IMR-90 (cell line): ENCODE results near the gene PRSS12. TPM values are rescaled to one million over a fixed set of nuclear protein-coding genes. Genes with fewer than 3 reads are reported as not detected.
A peak's percentile ranks its signal among the peaks of the same experiment; 100 is the strongest.

ENCODE experiments used
- ATAC-seq: fragments of 200-7000 bp; cut with Tn5 transposase; 2 replicates; pipeline ENCODE4 v1.9.1; 2020; ENCODE audit warnings: low read depth, mild to moderate bottlenecking, moderate library complexity
- BruUV-seq: library from RNA; stranded (reverse); fragments of 400-500 nt; replicated peaks from 2 replicates; lab custom pipeline; 2021; lab: Mats Ljungman, UMichigan
- CTCF ChIA-PET: fragments of 300-600 bp; formaldehyde crosslinking; extraction: SDS; loops from one replicate; lab custom pipeline; 2021; ENCODE audit warnings: antibody characterized with exemption; lab: Yijun Ruan, JAX
- POLR2A ChIA-PET: fragments of 300-600 bp; sonication (Branson Sonifier 250); formaldehyde crosslinking; loops from one replicate; lab custom pipeline; 2022; ENCODE audit warnings: antibody characterized with exemption; ENCODE audit not compliant: unreplicated experiment; lab: Charles Lee
- DNase-seq: peaks from one replicate; pipeline ENCODE4 v3.0.0; 2013
- H2AFZ ChIP-seq: replicated peaks from 2 replicates; pipeline ENCODE3; 2013; ENCODE audit warnings: low read length, mild to moderate bottlenecking; ENCODE audit not compliant: poor library complexity
- H2AK5ac ChIP-seq: 2 replicates; pipeline ENCODE4 v1.6.1; 2013; ENCODE audit warnings: low read depth, low read length, inconsistent platforms
- H2AK9ac ChIP-seq: replicated peaks from 2 replicates; pipeline ENCODE3; 2013; ENCODE audit warnings: mild to moderate bottlenecking, low read depth, low read length, moderate library complexity; ENCODE audit not compliant: poor library complexity
- H2BK120ac ChIP-seq: 2 replicates; pipeline ENCODE4 v1.6.1; 2013; ENCODE audit warnings: low read depth, low read length, inconsistent platforms
- H2BK15ac ChIP-seq: 3 replicates; pipeline ENCODE4 v1.6.1; 2013; ENCODE audit warnings: low read depth, low read length, inconsistent platforms
- H2BK20ac ChIP-seq: 2 replicates; pipeline ENCODE4 v1.6.1; 2013; ENCODE audit warnings: low read depth, mild to moderate bottlenecking, inconsistent platforms, low read length, moderate library complexity
- H2BK5ac ChIP-seq: 2 replicates; pipeline ENCODE4 v1.6.1; 2013; ENCODE audit warnings: mild to moderate bottlenecking, low read depth, low read length, inconsistent platforms; ENCODE audit not compliant: poor library complexity, severe bottlenecking
- H3K14ac ChIP-seq: replicated peaks from 2 replicates; pipeline ENCODE4 v1.6.1; 2013; ENCODE audit warnings: low read depth, low read length, inconsistent platforms
- H3K18ac ChIP-seq: 2 replicates; pipeline ENCODE4 v1.6.1; 2013; ENCODE audit warnings: low read depth, low read length, control low read depth
- H3K23ac ChIP-seq: 2 replicates; pipeline ENCODE4 v1.6.1; 2013; ENCODE audit warnings: low read depth, low read length, inconsistent platforms
- H3K27ac ChIP-seq: 2 replicates; pipeline ENCODE4 v1.5.1; 2013; ENCODE audit warnings: mild to moderate bottlenecking, control low read depth, low read length; ENCODE audit not compliant: insufficient read depth
- H3K27me3 ChIP-seq: 2 replicates; pipeline ENCODE4 v1.6.1; 2013; ENCODE audit warnings: low read length; ENCODE audit not compliant: control insufficient read depth, insufficient read depth
- H3K36me3 ChIP-seq: 2 replicates; pipeline ENCODE4 v1.6.1; 2013; ENCODE audit warnings: low read length, mixed read lengths; ENCODE audit not compliant: control insufficient read depth, insufficient read depth
- H3K4ac ChIP-seq: 2 replicates; pipeline ENCODE4 v1.6.1; 2013; ENCODE audit warnings: low read depth, low read length, inconsistent platforms
- H3K4me1 ChIP-seq: 2 replicates; pipeline ENCODE4 v1.6.1; 2013; ENCODE audit warnings: low read length, mixed read lengths; ENCODE audit not compliant: control insufficient read depth, insufficient read depth
- H3K4me2 ChIP-seq: 2 replicates; pipeline ENCODE4 v1.6.1; 2013; ENCODE audit warnings: low read depth, mild to moderate bottlenecking, control low read depth, low read length, moderate library complexity
- H3K4me3 ChIP-seq: 2 replicates; pipeline ENCODE4 v1.5.1; 2013; ENCODE audit warnings: low read depth, mild to moderate bottlenecking, control low read depth, low read length, moderate library complexity; ENCODE audit not compliant: insufficient read depth
- H3K56ac ChIP-seq: 2 replicates; pipeline ENCODE4 v1.6.1; 2013; ENCODE audit warnings: low read length, inconsistent platforms; ENCODE audit not compliant: insufficient read depth; ENCODE audit errors: extremely low read depth
- H3K79me1 ChIP-seq, 2 experiments: 2 replicates each; pipeline ENCODE4 v1.6.1; 2013; ENCODE audit warnings: low read length in 2 of 2, inconsistent platforms in 1 of 2, low read depth in 1 of 2
- H3K9ac ChIP-seq: 2 replicates; pipeline ENCODE4 v1.6.1; 2013; ENCODE audit warnings: low read depth, low read length, control low read depth
- H3K9me1 ChIP-seq: 2 replicates; pipeline ENCODE4 v1.6.1; 2013; ENCODE audit warnings: low read length, inconsistent platforms; ENCODE audit not compliant: insufficient read depth
- H3K9me3 ChIP-seq: 2 replicates; pipeline ENCODE4 v1.6.1; 2013; ENCODE audit warnings: low read length; ENCODE audit not compliant: control insufficient read depth, insufficient read depth
- H4K20me1 ChIP-seq: 2 replicates; pipeline ENCODE4 v1.6.1; 2013; ENCODE audit warnings: low read length, inconsistent platforms; ENCODE audit not compliant: insufficient read depth
- H4K5ac ChIP-seq: 2 replicates; pipeline ENCODE4 v1.6.1; 2013; ENCODE audit warnings: mild to moderate bottlenecking, low read depth, low read length, control low read depth
- H4K8ac ChIP-seq, 2 experiments: 2 replicates each; pipeline ENCODE4 v1.6.1; 2013; ENCODE audit warnings: low read depth in 2 of 2, low read length in 2 of 2, control low read depth in 1 of 2, inconsistent platforms in 1 of 2
- H4K91ac ChIP-seq: 2 replicates; pipeline ENCODE4 v1.6.1; 2013; ENCODE audit warnings: low read depth, low read length, inconsistent platforms; ENCODE audit not compliant: insufficient read depth
- CEBPB ChIP-seq: IDR thresholded peaks from 2 replicates; pipeline ENCODE4 v1.6.1; 2012; ENCODE audit warnings: low read depth, low read length, improper control_type of control experiment
- CHD1 ChIP-seq: IDR thresholded peaks from 2 replicates; pipeline ENCODE4 v1.6.1; 2012; ENCODE audit warnings: low read depth, low read length, improper control_type of control experiment
- CTCF ChIP-seq: conservative IDR thresholded peaks from 2 replicates; pipeline ENCODE4 v1.5.1; 2012; ENCODE audit warnings: mild to moderate bottlenecking, low read depth, low read length, improper control_type of control experiment
- ELK1 ChIP-seq: fragments of 150-350 bp; IDR thresholded peaks from 2 replicates; pipeline ENCODE4 v1.6.1; 2016; ENCODE audit warnings: low read depth, mild to moderate bottlenecking, low read length, moderate library complexity, borderline replicate concordance
- FOS ChIP-seq: fragments of 150-350 bp; IDR thresholded peaks from 2 replicates; pipeline ENCODE4 v1.6.1; 2016; ENCODE audit warnings: low read depth, low read length
- MAFK ChIP-seq: IDR thresholded peaks from 2 replicates; pipeline ENCODE4 v1.6.1; 2012; ENCODE audit warnings: low read depth, low read length, improper control_type of control experiment
- MXI1 ChIP-seq: IDR thresholded peaks from 2 replicates; pipeline ENCODE4 v1.6.1; 2012; ENCODE audit warnings: low read depth, mild to moderate bottlenecking, low read length, moderate library complexity, borderline replicate concordance
- NFE2L2 ChIP-seq: fragments of 150-350 bp; IDR thresholded peaks from 2 replicates; pipeline ENCODE4 v1.6.1; 2016; ENCODE audit warnings: low read depth, mild to moderate bottlenecking, low read length
- POLR2A ChIP-seq: IDR thresholded peaks from 2 replicates; pipeline ENCODE4 v1.6.1; 2012; ENCODE audit warnings: mild to moderate bottlenecking, low read depth, low read length
- RAD21 ChIP-seq: IDR thresholded peaks from 2 replicates; pipeline ENCODE4 v1.6.1; 2012; ENCODE audit warnings: low read length, improper control_type of control experiment
- RCOR1 ChIP-seq: IDR thresholded peaks from 2 replicates; pipeline ENCODE4 v1.6.1; 2012; ENCODE audit warnings: mild to moderate bottlenecking, low read length, improper control_type of control experiment; ENCODE audit not compliant: insufficient replicate concordance
- RFX5 ChIP-seq: IDR thresholded peaks from 2 replicates; pipeline ENCODE4 v1.8.0; 2012; ENCODE audit warnings: low read depth, mild to moderate bottlenecking, low read length, moderate library complexity
- SMC3 ChIP-seq: fragments of 150-350 bp; IDR thresholded peaks from 2 replicates; pipeline ENCODE4 v1.6.1; 2016; ENCODE audit warnings: low read depth, mild to moderate bottlenecking, antibody characterized with exemption, low read length, moderate library complexity
- USF2 ChIP-seq: fragments of 150-350 bp; IDR thresholded peaks from 2 replicates; pipeline ENCODE4 v1.6.1; 2017; ENCODE audit warnings: mild to moderate bottlenecking, antibody characterized with exemption, low read length, low read depth
- WGBS, 2 experiments: methylation state at CpG; one replicate each; pipeline versions ENCODE4 v1.1.5 to v1.1.7; 2013; ENCODE audit warnings: missing lambda C conversion rate in 2 of 2; ENCODE audit not compliant: insufficient read length in 1 of 2; ENCODE audit errors: extremely low coverage in 2 of 2; 5-methylcytosine and 5-hydroxymethylcytosine counted together
- dilution Hi-C: fragments of 300-500 bp; cut with HindIII; formaldehyde crosslinking; loops from one replicate; pipeline ENCODE4 v1.14.3; 2018; ENCODE audit warnings: low sequenced_read_pairs; ENCODE audit not compliant: unreplicated experiment
- in situ Hi-C: fragments of 300-500 bp; cut with MboI; formaldehyde crosslinking; loops from 3 replicates; pipeline ENCODE4 v1.14.3; 2019; ENCODE audit warnings: low sequenced_read_pairs, inconsistent platforms, mixed read lengths
- intact Hi-C: fragments of 100-400 bp; cut with micrococcal nuclease; formaldehyde crosslinking; loops from 2 replicates; pipeline ENCODE4 v1.10.0; 2022
- polyA plus RNA-seq, 3 experiments: library from polyadenylated mRNA; depleted of rRNA; stranded (reverse); fragments of >200 nt; gene quantifications; 2 replicates each; pipeline ENCODE4 v1.2.3, GENCODE V29; 2012; ENCODE audit warnings: low replicate concordance in 1 of 3
- total RNA-seq: library from RNA; depleted of rRNA; stranded (reverse); fragments of >200 nt; gene quantifications from 2 replicates; pipeline ENCODE4 v1.2.3, GENCODE V29; 2012

The PRSS12 gene
- total and polyA plus RNA-seq, 2 of the 4 experiments (the other 2 are of a cell fraction), result 51.1 to 71.5 TPM

DNA sequence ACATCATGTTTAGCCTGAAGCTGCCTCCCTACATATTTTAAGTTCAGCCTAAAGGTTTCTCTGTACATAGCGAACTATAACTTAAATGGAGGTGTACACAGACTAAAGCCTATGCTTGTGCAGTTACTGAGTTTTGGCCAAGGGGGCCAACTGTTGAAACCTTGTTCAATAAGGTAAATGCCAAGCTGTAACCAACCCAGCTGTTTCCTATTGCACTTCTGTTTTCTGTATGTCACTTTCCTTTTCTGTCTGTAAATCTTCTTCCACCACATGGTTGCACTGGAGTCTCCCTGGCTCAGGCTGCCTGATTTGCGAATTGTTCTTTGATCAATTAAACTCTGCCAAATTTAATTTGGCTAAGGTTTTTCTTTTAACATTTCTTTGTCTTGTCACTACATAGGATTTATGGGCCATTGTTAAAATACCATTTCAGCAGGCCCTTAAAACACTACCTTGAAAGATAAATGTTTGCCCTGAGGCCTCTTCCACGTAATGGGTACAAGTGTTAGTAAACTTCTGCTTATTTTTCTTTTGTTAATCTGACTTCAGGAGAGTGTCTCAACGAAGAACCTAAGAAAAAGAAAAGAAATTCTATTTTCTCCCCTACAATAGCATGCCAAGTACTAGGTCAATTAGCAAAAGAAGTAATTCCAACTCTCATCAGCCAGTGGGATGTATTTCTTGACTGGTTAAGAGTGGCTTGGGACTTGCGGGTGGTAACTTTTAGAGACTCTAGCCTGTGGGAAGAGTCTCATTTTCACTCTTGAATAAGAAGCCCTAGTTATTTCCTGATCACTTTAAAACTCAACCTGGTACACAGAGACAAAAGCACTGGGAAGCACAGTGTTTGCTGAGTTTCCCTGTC is 45.7 kb upstream of the PRSS12 start:
- Histone ChIP-seq H4K91ac (0 out of 2 replicates have a peak overlapping the region, but pooled peaks have one; percentile 3), H2BK120ac (peak overlapping the region; percentile 99), H3K4me1 (peaks cover 18% of the 10 kb centered on the region), H3K79me1 (no peaks in the 10 kb centered on the region), H4K8ac (peak overlapping the region; percentile 37 to 92; a peak in 3 of 4 replicates), H4K20me1 (no peaks in the 10 kb centered on the region), H3K4me3 (no peak overlapping the region), H3K23ac (no peak overlapping the region), H2AK5ac (peak overlapping the region; percentile 1; the same call in 1 of the 2 replicates), H3K27me3 (no peaks in the 10 kb centered on the region), H3K14ac (no peak overlapping the region), H3K4ac (peak overlapping the region; percentile 94), H3K18ac (peak overlapping the region; percentile 100), H3K4me2 (no peak overlapping the region), H4K5ac (peak overlapping the region; percentile 100), H2BK20ac (peak overlapping the region; percentile 99; the same call in 1 of the 2 replicates), H3K36me3 (no peaks in the 10 kb centered on the region), H3K9ac (no peak overlapping the region), H2BK15ac (peak overlapping the region; percentile 51; the same call in 1 of the 3 replicates), H3K9me3 (no peaks in the 10 kb centered on the region), H3K27ac (peak overlapping the region; percentile 100; the same call in 1 of the 2 replicates), H3K9me1 (no peaks in the 10 kb centered on the region), H2AFZ (no peak overlapping the region), H2BK5ac (peak overlapping the region; percentile 98), H2AK9ac (no peak overlapping the region), H3K56ac (no peak overlapping the region)
- ChIA-PET CTCF (interaction anchor here (1.2 kb wide), 1 partner anchor 47 kb away, joined by 3 read pairs; no protein-coding TSS in a partner anchor), POLR2A (no interaction called here)
- BruUV-seq, result no TSS peak
- dilution Hi-C loops, result no loop called here
- intact Hi-C loops, result loop anchor here (1.0 kb wide), 1 partner anchor 9 kb away; no protein-coding TSS in a partner anchor
- ATAC-seq (no peak), DNase-seq (no peak)
- no CpG with 5 or more reads among the region's 5 CpGs for WGBS, 2 experiments
- in situ Hi-C loops, result no loop called here
- TF ChIP-seq CTCF, result no peak
- TF ChIP-seq CHD1, result no peak
- TF ChIP-seq RAD21, result no peak
- no peak for TF ChIP-seq SMC3
- no peak for TF ChIP-seq MAFK
- no peak for TF ChIP-seq CEBPB
- TF ChIP-seq RFX5, result no peak
- no peak for TF ChIP-seq FOS
- no peak for TF ChIP-seq ELK1
- no peak for TF ChIP-seq USF2
- TF ChIP-seq NFE2L2, result no peak
- TF ChIP-seq RCOR1, result no peak
- TF ChIP-seq POLR2A, result no peak
- no peak for TF ChIP-seq MXI1
